Measurements from ENCODE around the gene RRP15. TPM values are rescaled to one million over a fixed set of nuclear protein-coding genes. Genes with fewer than 3 reads are reported as not detected.

The RRP15 gene
- total RNA-seq, 1 experiment from 2014 or later, result 25.5 TPM

GRCh38 chr1:218242171-218242570 is 42.9 kb upstream of the RRP15 start:
- no peak overlapping the region for H3K4me3 ChIP-seq (replicated peaks in 1 of 2; ENCODE audit: low read depth in 1 of 2, low read length in 2 of 2)
- RAD21 ChIA-PET (ENCODE audit: low non-redundant PET in 1 of 2, low total read pairs in 2 of 2, uncharacterized antibody in 2 of 2, unreplicated experiment in 2 of 2), result no interaction called here
- H3K4me1 ChIP-seq (ENCODE audit: control insufficient read depth in 1 of 2, insufficient read depth in 2 of 2, low read length in 2 of 2), result 0 out of 4 replicates have a peak, but pooled peaks cover 0 to 4% of the 10 kb centered on the region in 2 experiments
- intact Hi-C loops (cut with micrococcal nuclease), result no loop called here
- peak; percentile 46; the same call in 1 of the 2 replicates for ATAC-seq
- no peaks in the 10 kb centered on the region for H4K20me1 ChIP-seq (ENCODE audit: insufficient read depth)
- H3K9ac ChIP-seq (ENCODE audit: low read length), result no peak overlapping the region
- no peaks in the 10 kb centered on the region for H3K27me3 ChIP-seq (ENCODE audit: insufficient read depth, low read length)
- no peaks in the 10 kb centered on the region for H3K9me2 ChIP-seq (ENCODE audit: insufficient read depth)
- no peak for TF ChIP-seq CTCF (IDR thresholded peaks at IDR 0.05 in 2 of 3, conservative IDR thresholded peaks at IDR 0.05 in 1 of 3; ENCODE audit: borderline replicate concordance in 1 of 3, insufficient read depth in 1 of 3, low read depth in 2 of 3, low read length in 2 of 3)
- no peak for TF ChIP-seq CEBPB (IDR thresholded peaks at IDR 0.05; ENCODE audit: low read depth)
- no peak for TF ChIP-seq SP1 (IDR thresholded peaks at IDR 0.05; ENCODE audit: low read depth)
- TF ChIP-seq ZBTB33 (IDR thresholded peaks at IDR 0.05; ENCODE audit: extremely low read depth, insufficient replicate concordance, low read length), result no peak
- 0 out of 2 replicates have a peak, but pooled peaks have one; percentile 18 for TF ChIP-seq CBX3 (IDR thresholded peaks at IDR 0.05; ENCODE audit: low read depth)
- TF ChIP-seq FOSL1 (IDR thresholded peaks at IDR 0.05; ENCODE audit: low read depth), result peak; percentile 59
- no peak for TF ChIP-seq YY1 (IDR thresholded peaks at IDR 0.05; ENCODE audit: extremely low read depth, insufficient replicate concordance, low read depth, low read length)
- peak; percentile 57 for TF ChIP-seq JUND (IDR thresholded peaks at IDR 0.05)
- peak; percentile 21 for DNase-seq (ENCODE audit: low read depth, low spot score)
- CTCF ChIA-PET, result no interaction called here
- POLR2A ChIA-PET, result interaction anchor here (1.3 kb wide), 1 partner anchor 43 kb away, joined by 3 read pairs; the partner anchor contains the start of gene RRP15
- no peak overlapping the region for H3K4me2 ChIP-seq (ENCODE audit: low read length)
- H2AFZ ChIP-seq (ENCODE audit: low read depth, low read length, poor library complexity, severe bottlenecking), result no peak overlapping the region
- H3K36me3 ChIP-seq (ENCODE audit: control insufficient read depth in 1 of 2, insufficient read depth in 2 of 2, low read length in 2 of 2), result no peaks in the 10 kb centered on the region
- H3K79me2 ChIP-seq (ENCODE audit: insufficient read depth, low read length), result no peaks in the 10 kb centered on the region
- H3K27ac ChIP-seq (ENCODE audit: low read depth, low read length), result no peak overlapping the region
- no peaks in the 10 kb centered on the region for H3K9me3 ChIP-seq (ENCODE audit: control insufficient read depth in 1 of 2, insufficient read depth in 1 of 2, low read depth in 1 of 2, low read length in 2 of 2)
- no TSS peak for BruUV-seq (replicated peaks)
